GM23248 (cell line): ENCODE data around the gene GDF7.

Experiments used
- EZH2 ChIP-seq: fragments of 200-600 bp; sonication (generic); IDR thresholded peaks from 2 replicates; pipeline ENCODE4 v1.6.1; 2018; ENCODE audit warnings: antibody characterized with exemption, mild to moderate bottlenecking; ENCODE audit not compliant: insufficient read depth, poor library complexity, severe bottlenecking
- EZH2phosphoT487 ChIP-seq: fragments of 200-600 bp; sonication (generic); IDR thresholded peaks from 2 replicates; pipeline ENCODE4 v1.6.1; 2018; ENCODE audit warnings: antibody characterized with exemption, moderate library complexity, mild to moderate bottlenecking, low read depth; ENCODE audit not compliant: insufficient read depth

GRCh38 chr2:20647211-20647610 lies 19.7 kb upstream of the GDF7 start:
- TF ChIP-seq EZH2phosphoT487 (no peak), EZH2 (no peak)
